Measurements from ENCODE around the gene SLC2A11. TPM values are rescaled to one million over a fixed set of nuclear protein-coding genes. Genes with fewer than 3 reads are reported as not detected.

Gene SLC2A11
- total RNA-seq, 1 experiment from 2014 or later = 17.2 TPM

- Histone ChIP-seq H3K27me3 (ENCODE audit: insufficient read depth, low read length) (no peaks in the 10 kb centered on the region), H3K9ac (ENCODE audit: low read length) (no peak overlapping the region), H4K20me1 (ENCODE audit: insufficient read depth) (no peaks in the 10 kb centered on the region), H3K4me3 (replicated peaks in 1 of 2; ENCODE audit: low read depth in 1 of 2, low read length in 2 of 2) (no peak overlapping the region), H3K9me2 (ENCODE audit: insufficient read depth) (no peaks in the 10 kb centered on the region), H3K79me2 (ENCODE audit: insufficient read depth, low read length) (no peaks in the 10 kb centered on the region; the same call in 1 of the 2 replicates), H3K4me1 (ENCODE audit: control insufficient read depth in 1 of 2, insufficient read depth in 2 of 2, low read length in 2 of 2) (no peaks in the 10 kb centered on the region), H3K9me3 (ENCODE audit: control insufficient read depth in 1 of 2, insufficient read depth in 1 of 2, low read depth in 1 of 2, low read length in 2 of 2) (no peaks in the 10 kb centered on the region), H3K36me3 (ENCODE audit: control insufficient read depth in 1 of 2, insufficient read depth in 2 of 2, low read length in 2 of 2) (peaks cover 11 to 19% of the 10 kb centered on the region in 2 experiments; a peak in 3 of 4 replicates), H3K4me2 (ENCODE audit: low read length) (no peak overlapping the region), H2AFZ (ENCODE audit: low read depth, low read length, poor library complexity, severe bottlenecking) (no peak overlapping the region), H3K27ac (ENCODE audit: low read depth, low read length) (no peak overlapping the region)
- ChIA-PET POLR2A (no interaction called here), CTCF (no interaction called here), RAD21 (ENCODE audit: low non-redundant PET in 1 of 2, low total read pairs in 2 of 2, uncharacterized antibody in 2 of 2, unreplicated experiment in 2 of 2) (no interaction called here)
- intact Hi-C loops (cut with micrococcal nuclease) = no loop called here
- no peak for ATAC-seq
- TF ChIP-seq EGR1 (IDR thresholded peaks at IDR 0.05; ENCODE audit: low read depth) = no peak
- BruUV-seq (replicated peaks) = no TSS peak
- no peak for DNase-seq (ENCODE audit: low read depth, low spot score)
Observed at GRCh38 chr22:23831261-23831660, 26.4 kb upstream of the SLC2A11 start.

- intact Hi-C loops (cut with micrococcal nuclease) = no loop called here
- DNase-seq (ENCODE audit: low read depth, low spot score) (no peak), ATAC-seq (no peak)
- ChIA-PET RAD21 (ENCODE audit: low non-redundant PET in 1 of 2, low total read pairs in 2 of 2, uncharacterized antibody in 2 of 2, unreplicated experiment in 2 of 2) (no interaction called here), POLR2A (no interaction called here), CTCF (no interaction called here)
- Histone ChIP-seq H3K27me3 (ENCODE audit: insufficient read depth, low read length) (no peaks in the 10 kb centered on the region), H3K79me2 (ENCODE audit: insufficient read depth, low read length) (no peaks in the 10 kb centered on the region; the same call in 1 of the 2 replicates), H3K4me3 (replicated peaks in 1 of 2; ENCODE audit: low read depth in 1 of 2, low read length in 2 of 2) (no peak overlapping the region), H3K4me2 (ENCODE audit: low read length) (no peak overlapping the region), H3K9me3 (ENCODE audit: control insufficient read depth in 1 of 2, insufficient read depth in 1 of 2, low read depth in 1 of 2, low read length in 2 of 2) (no peaks in the 10 kb centered on the region), H3K4me1 (ENCODE audit: control insufficient read depth in 1 of 2, insufficient read depth in 2 of 2, low read length in 2 of 2) (no peaks in the 10 kb centered on the region), H3K36me3 (ENCODE audit: control insufficient read depth in 1 of 2, insufficient read depth in 2 of 2, low read length in 2 of 2) (peaks cover 9 to 13% of the 10 kb centered on the region in 2 experiments; a peak in 3 of 4 replicates), H4K20me1 (ENCODE audit: insufficient read depth) (no peaks in the 10 kb centered on the region), H3K9me2 (ENCODE audit: insufficient read depth) (no peaks in the 10 kb centered on the region), H3K9ac (ENCODE audit: low read length) (no peak overlapping the region), H3K27ac (ENCODE audit: low read depth, low read length) (no peak overlapping the region), H2AFZ (ENCODE audit: low read depth, low read length, poor library complexity, severe bottlenecking) (no peak overlapping the region)
- TF ChIP-seq SIN3A (IDR thresholded peaks at IDR 0.05; ENCODE audit: low read depth) (no peak), ZBTB33 (IDR thresholded peaks at IDR 0.05; ENCODE audit: extremely low read depth, insufficient replicate concordance, low read length) (no peak), TCF7L2 (IDR thresholded peaks at IDR 0.05; ENCODE audit: borderline replicate concordance, extremely low read depth, insufficient read depth, insufficient read length) (no peak), CEBPB (IDR thresholded peaks at IDR 0.05; ENCODE audit: low read depth) (no peak), EZH2 (IDR thresholded peaks at IDR 0.05) (no peak), ZFX (IDR thresholded peaks at IDR 0.05) (no peak), JUND (IDR thresholded peaks at IDR 0.05) (no peak), CBX3 (IDR thresholded peaks at IDR 0.05; ENCODE audit: low read depth) (no peak), RAD21 (IDR thresholded peaks at IDR 0.05; ENCODE audit: low read depth) (no peak), REST (IDR thresholded peaks at IDR 0.05; ENCODE audit: low read depth) (no peak), EGR1 (IDR thresholded peaks at IDR 0.05; ENCODE audit: low read depth) (no peak), MAX (IDR thresholded peaks at IDR 0.05) (no peak)
- no TSS peak for BruUV-seq (replicated peaks)
Observed at GRCh38 chr22:23831781-23832180, 25.9 kb upstream of the SLC2A11 start.
